GM21390 (cell line): ENCODE measurements around the gene FAM83D.

ENCODE experiments used
- ATAC-seq: cut with Tn5 transposase; IDR thresholded peaks from one replicate; pipeline ENCODE4 v1.9.1; 2021; ENCODE audit not compliant: unreplicated experiment

FAM83D gene

GRCh38 chr20:38997622-38998021 lies 71.4 kb downstream of the FAM83D start:
- peak; percentile 89 for ATAC-seq

GRCh38 chr20:38999217-38999616 lies 73.0 kb downstream of the FAM83D start:
- ATAC-seq: no peak

- no peak for ATAC-seq
These were observed 74.0 kb downstream of the FAM83D start for GRCh38 chr20:38999965-39000910.
